KMS-11 (cell line): ENCODE results near the gene NR0B1.

Experiments used
- H2AFZ ChIP-seq: fragments of 200-600 bp; sonication (generic); 2 replicates; pipeline ENCODE4 v1.6.1; 2016; ENCODE audit warnings: antibody characterized with exemption, mixed run types, low read depth
- H3K27ac ChIP-seq: fragments of 200-600 bp; sonication (generic); 2 replicates; pipeline ENCODE4 v1.6.1; 2016; ENCODE audit warnings: mild to moderate bottlenecking, mixed run types
- H3K27me3 ChIP-seq: fragments of 200-600 bp; sonication (generic); 2 replicates; pipeline ENCODE4 v1.6.1; 2017; ENCODE audit warnings: mild to moderate bottlenecking, low read depth, mixed run types, moderate library complexity; ENCODE audit not compliant: insufficient read depth
- H3K36me3 ChIP-seq: fragments of 200-600 bp; sonication (generic); 2 replicates; pipeline ENCODE4 v1.6.1; 2017; ENCODE audit warnings: mild to moderate bottlenecking, mixed run types; ENCODE audit not compliant: insufficient read depth
- H3K4me1 ChIP-seq: fragments of 200-600 bp; sonication (generic); 2 replicates; pipeline ENCODE4 v1.6.1; 2016; ENCODE audit warnings: mild to moderate bottlenecking, low read depth, mixed run types; ENCODE audit not compliant: poor library complexity, severe bottlenecking
- H3K4me2 ChIP-seq: fragments of 200-600 bp; sonication (generic); 2 replicates; pipeline ENCODE4 v1.7.0; 2016; ENCODE audit warnings: mild to moderate bottlenecking, mixed run types
- H3K4me3 ChIP-seq: fragments of 200-600 bp; sonication (generic); IDR thresholded peaks from 2 replicates; pipeline ENCODE4 v1.6.1; 2017; ENCODE audit warnings: low read depth, low read length, mixed read lengths; ENCODE audit not compliant: insufficient read depth
- H3K79me2 ChIP-seq: fragments of 200-600 bp; sonication (generic); 2 replicates; pipeline ENCODE4 v1.6.1; 2016; ENCODE audit warnings: low read depth, mixed run types; ENCODE audit not compliant: insufficient read depth
- H3K9ac ChIP-seq: fragments of 200-600 bp; sonication (generic); 2 replicates; pipeline ENCODE4 v1.6.1; 2016; ENCODE audit warnings: mild to moderate bottlenecking, mixed run types
- H4K20me1 ChIP-seq: fragments of 200-600 bp; sonication (generic); 2 replicates; pipeline ENCODE4 v1.6.1; 2016; ENCODE audit warnings: mild to moderate bottlenecking, mixed run types; ENCODE audit not compliant: insufficient read depth
- TF ChIP-seq, protein P1 (sequence below): fragments of 200-600 bp; sonication (generic); conservative IDR thresholded peaks from 2 replicates; pipeline ENCODE4 v1.6.1; 2017; ENCODE audit warnings: low read depth, mild to moderate bottlenecking, antibody characterized with exemption, low read length, moderate library complexity, mixed read lengths

Gene NR0B1

DNA sequence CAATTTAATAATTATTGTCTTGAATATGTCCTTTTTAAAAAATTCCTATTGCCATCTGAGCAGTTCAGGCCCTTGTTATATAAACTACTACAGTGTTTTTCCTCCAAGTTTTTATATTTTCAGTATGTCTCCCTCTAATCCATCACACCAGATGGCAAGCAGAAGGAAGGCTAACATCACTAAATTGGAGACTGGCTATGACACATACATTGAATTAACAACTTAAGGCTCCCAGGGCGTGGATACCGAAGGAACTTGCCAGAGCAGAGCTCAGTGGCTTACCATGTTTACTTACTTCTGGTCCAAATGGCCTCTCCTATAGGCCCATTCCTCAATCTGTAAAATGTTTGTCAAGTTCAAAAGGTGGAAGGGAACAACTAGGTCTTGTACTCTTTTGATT lies 49.3 kb downstream of the NR0B1 start:
- TF ChIP-seq, protein P1, sequence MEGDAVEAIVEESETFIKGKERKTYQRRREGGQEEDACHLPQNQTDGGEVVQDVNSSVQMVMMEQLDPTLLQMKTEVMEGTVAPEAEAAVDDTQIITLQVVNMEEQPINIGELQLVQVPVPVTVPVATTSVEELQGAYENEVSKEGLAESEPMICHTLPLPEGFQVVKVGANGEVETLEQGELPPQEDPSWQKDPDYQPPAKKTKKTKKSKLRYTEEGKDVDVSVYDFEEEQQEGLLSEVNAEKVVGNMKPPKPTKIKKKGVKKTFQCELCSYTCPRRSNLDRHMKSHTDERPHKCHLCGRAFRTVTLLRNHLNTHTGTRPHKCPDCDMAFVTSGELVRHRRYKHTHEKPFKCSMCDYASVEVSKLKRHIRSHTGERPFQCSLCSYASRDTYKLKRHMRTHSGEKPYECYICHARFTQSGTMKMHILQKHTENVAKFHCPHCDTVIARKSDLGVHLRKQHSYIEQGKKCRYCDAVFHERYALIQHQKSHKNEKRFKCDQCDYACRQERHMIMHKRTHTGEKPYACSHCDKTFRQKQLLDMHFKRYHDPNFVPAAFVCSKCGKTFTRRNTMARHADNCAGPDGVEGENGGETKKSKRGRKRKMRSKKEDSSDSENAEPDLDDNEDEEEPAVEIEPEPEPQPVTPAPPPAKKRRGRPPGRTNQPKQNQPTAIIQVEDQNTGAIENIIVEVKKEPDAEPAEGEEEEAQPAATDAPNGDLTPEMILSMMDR = no peak
- H3K4me2 ChIP-seq = no peak overlapping the region
- H3K27me3 ChIP-seq = no peaks in the 10 kb centered on the region
- no peaks in the 10 kb centered on the region for H4K20me1 ChIP-seq
- no peak overlapping the region for H3K9ac ChIP-seq
- no peak overlapping the region for H3K4me3 ChIP-seq
- no peaks in the 10 kb centered on the region for H3K79me2 ChIP-seq
- no peak overlapping the region for H2AFZ ChIP-seq
- no peaks in the 10 kb centered on the region for H3K36me3 ChIP-seq
- no peaks in the 10 kb centered on the region for H3K4me1 ChIP-seq
- no peak overlapping the region for H3K27ac ChIP-seq
